Inferior parietal cortex (tissue), 1 donor: Measurements from ENCODE around the gene PARD3.
"Not testable (repeated sequence)": the region's sequence is repeated elsewhere in the genome, so short reads cannot be mapped to it uniquely, and the experiment has no call there.

Experiments
- DNase-seq: peaks from one replicate; pipeline ENCODE4 v3.0.0-alpha.2; 2016; ENCODE audit errors: extremely low spot score

The PARD3 gene

GRCh38 chr10:34067741-34068140 lies 747.4 kb downstream of the PARD3 start:
- DNase-seq = not testable (repeated sequence)

GRCh38 chr10:34063592-34063991 lies 751.5 kb downstream of the PARD3 start:
- DNase-seq = no peak

GRCh38 chr10:34061841-34062240 lies 753.3 kb downstream of the PARD3 start:
- no peak for DNase-seq
